GM23338 (cell line): Measurements from ENCODE around the gene DOCK3.

Source experiments
- CREB1 ChIP-seq: fragments of 250-450 bp; sonication (Bioruptor Pico); IDR thresholded peaks from 2 replicates; pipeline ENCODE4 v1.5.0; 2020; ENCODE audit warnings: low read depth, mild to moderate bottlenecking, moderate library complexity
- CTCF ChIP-seq, 2 experiments: fragments of 200-600 bp in 1 of 2; sonication (generic) in 1 of 2; conservative IDR thresholded peaks; 2 replicates each; pipeline versions ENCODE4 v1.5.1 to v1.6.1; 2016 to 2017; ENCODE audit warnings: antibody characterized with exemption in 2 of 2, low read depth in 2 of 2, mild to moderate bottlenecking in 2 of 2, moderate library complexity in 1 of 2
- ETS1 ChIP-seq: IDR thresholded peaks from 2 replicates; pipeline ENCODE4 v1.6.1; 2016; ENCODE audit warnings: antibody characterized with exemption
- EZH2 ChIP-seq: fragments of 200-600 bp; sonication (generic); IDR thresholded peaks from one replicate; pipeline ENCODE4 v1.8.0; 2017; ENCODE audit warnings: antibody characterized with exemption, mild to moderate bottlenecking, low read depth; ENCODE audit not compliant: unreplicated experiment
- EZH2phosphoT487 ChIP-seq: fragments of 200-600 bp; sonication (generic); IDR thresholded peaks from one replicate; pipeline ENCODE4 v1.8.1; 2018; ENCODE audit warnings: antibody characterized with exemption; ENCODE audit not compliant: unreplicated experiment
- JUNB ChIP-seq: IDR thresholded peaks from one replicate; pipeline ENCODE4 v1.6.1; 2016; ENCODE audit warnings: antibody characterized with exemption; ENCODE audit not compliant: unreplicated experiment
- NANOG ChIP-seq: IDR thresholded peaks from 2 replicates; pipeline ENCODE4 v1.6.1; 2016; ENCODE audit warnings: antibody characterized with exemption, borderline replicate concordance
- POLR2AphosphoS5 ChIP-seq: IDR thresholded peaks from 2 replicates; pipeline ENCODE4 v1.6.1; 2016; ENCODE audit warnings: antibody characterized with exemption, low read depth
- REST ChIP-seq: IDR thresholded peaks from one replicate; pipeline ENCODE4 v1.6.1; 2018; ENCODE audit warnings: antibody characterized with exemption; ENCODE audit not compliant: unreplicated experiment
- ZNF114 ChIP-seq: fragments of 250-450 bp; sonication (Bioruptor Pico); IDR thresholded peaks from 2 replicates; pipeline ENCODE4 v1.5.0; 2020; ENCODE audit warnings: mild to moderate bottlenecking, moderate library complexity

GRCh38 chr3:51083490-51083889, 408.8 kb downstream of the DOCK3 start:
- TF ChIP-seq CTCF (conservative IDR thresholded peaks at IDR 0.05; ENCODE audit: low read depth in 2 of 2) (no peak), JUNB (no peak), POLR2AphosphoS5 (no peak), NANOG (no peak), CREB1 (no peak), REST (no peak), EZH2phosphoT487 (no peak), EZH2 (no peak), ETS1 (no peak), ZNF114 (CRISPR knock-in tag) (no peak)
